Uterus (tissue), 4 donors: ENCODE measurements around the gene HS6ST3. TPM values are rescaled to one million over a fixed set of nuclear protein-coding genes. Genes with fewer than 3 reads are reported as not detected.

Experiments used
- DNase-seq, 2 donors: peaks; one replicate each; pipeline ENCODE4 v3.0.0-alpha.2; 2019 to 2020
- H3K27ac ChIP-seq, 2 donors: fragments of 200-600 bp; sonication (generic); 1 replicate in 1 of 2; 2 replicates in 1 of 2; pipeline ENCODE4 v1.5.1; 2016 to 2018
- H3K27me3 ChIP-seq, 2 donors: fragments of 200-600 bp; sonication (generic); one replicate each; pipeline ENCODE4 v1.5.1; 2018 to 2019; ENCODE audit warnings: control low read depth in 1 of 2
- H3K36me3 ChIP-seq, 2 donors: fragments of 200-600 bp; sonication (generic); one replicate each; pipeline ENCODE4 v1.5.1; 2019; ENCODE audit warnings: control low read depth in 1 of 2
- H3K4me1 ChIP-seq, 2 donors: fragments of 200-600 bp; sonication (generic); one replicate each; pipeline ENCODE4 v1.5.1; 2018 to 2019; ENCODE audit warnings: control low read depth in 1 of 2
- H3K4me3 ChIP-seq, 2 donors: fragments of 200-600 bp; sonication (generic); 1 replicate in 1 of 2; 2 replicates in 1 of 2; pipeline ENCODE4 v1.5.1; 2018 to 2019; ENCODE audit warnings: mild to moderate bottlenecking in 1 of 2
- H3K9me3 ChIP-seq, 2 donors: fragments of 200-600 bp; sonication (generic); one replicate each; pipeline ENCODE4 v1.5.1; 2019; ENCODE audit warnings: control low read depth in 1 of 2
- CTCF ChIP-seq, 4 experiments: fragments of 200-600 bp in 2 of 4; fragments of 450-650 bp in 2 of 4; sonication (generic) in 2 of 4; IDR thresholded peaks; one replicate each; pipeline ENCODE4 v1.5.1; 2016 to 2019; ENCODE audit warnings: antibody characterized with exemption in 4 of 4, mild to moderate bottlenecking in 2 of 4, moderate library complexity in 1 of 4
- POLR2A ChIP-seq, 2 donors: fragments of 450-650 bp; IDR thresholded peaks; one replicate each; pipeline ENCODE4 v1.6.1; 2016; ENCODE audit warnings: antibody characterized with exemption in 2 of 2, mild to moderate bottlenecking in 1 of 2, moderate library complexity in 1 of 2
- intact Hi-C: fragments of 100-400 bp; cut with DNase I; formaldehyde crosslinking; loops from one replicate; pipeline ENCODE4 v1.15.1; 2023; ENCODE audit warnings: low total_unique reads
- total RNA-seq, 4 donors: library from RNA; depleted of rRNA in 3 of 4; stranded (reverse); fragments of >200 nt in 3 of 4; gene quantifications; one replicate each; pipeline versions ENCODE4 v1.1.0 to v1.2.4, GENCODE V29; 2014 to 2023
- donor health status: DM: yes; HTN: yes; CAD: no.

The HS6ST3 gene
- total RNA-seq, 4 donors from 2014 or later, result 1.3 to 8.7 (median 5.3) TPM

GRCh38 chr13:96835546-96835945 is 745.6 kb downstream of the HS6ST3 start:
- H3K27ac ChIP-seq, result no peak overlapping the region
- DNase-seq, result no peak
- intact Hi-C loops, result no loop called here
- no peaks in the 10 kb centered on the region for H3K27me3 ChIP-seq
- no peak overlapping the region for H3K4me3 ChIP-seq
- H3K4me1 ChIP-seq, result no peaks in the 10 kb centered on the region
- H3K9me3 ChIP-seq, result no peaks in the 10 kb centered on the region
- H3K36me3 ChIP-seq, result no peaks in the 10 kb centered on the region
- TF ChIP-seq POLR2A (IDR thresholded peaks at IDR 0.05), result no peak
- no peak for TF ChIP-seq CTCF (IDR thresholded peaks at IDR 0.05)

GRCh38 chr13:96836733-96837132 is 746.8 kb downstream of the HS6ST3 start:
- intact Hi-C loops, result no loop called here
- H3K9me3 ChIP-seq, result no peaks in the 10 kb centered on the region
- no peaks in the 10 kb centered on the region for H3K4me1 ChIP-seq
- H3K27ac ChIP-seq, result no peak overlapping the region
- no peak overlapping the region for H3K4me3 ChIP-seq
- DNase-seq, result no peak
- TF ChIP-seq POLR2A (IDR thresholded peaks at IDR 0.05) (no peak), CTCF (IDR thresholded peaks at IDR 0.05) (no peak)
- no peaks in the 10 kb centered on the region for H3K27me3 ChIP-seq
- H3K36me3 ChIP-seq, result no peaks in the 10 kb centered on the region

GRCh38 chr13:96837809-96838208 is 747.9 kb downstream of the HS6ST3 start:
- Histone ChIP-seq H3K4me1 (no peaks in the 10 kb centered on the region), H3K36me3 (no peaks in the 10 kb centered on the region), H3K4me3 (no peak overlapping the region), H3K9me3 (no peaks in the 10 kb centered on the region), H3K27ac (no peak overlapping the region), H3K27me3 (no peaks in the 10 kb centered on the region)
- TF ChIP-seq CTCF (IDR thresholded peaks at IDR 0.05), result no peak
- no peak for TF ChIP-seq POLR2A (IDR thresholded peaks at IDR 0.05)
- intact Hi-C loops, result no loop called here
- DNase-seq, result no peak

GRCh38 chr13:96844195-96844594 is 754.3 kb downstream of the HS6ST3 start:
- Histone ChIP-seq H3K36me3 (no peaks in the 10 kb centered on the region), H3K27me3 (no peaks in the 10 kb centered on the region), H3K4me1 (no peaks in the 10 kb centered on the region), H3K4me3 (no peak overlapping the region), H3K27ac (no peak overlapping the region), H3K9me3 (no peaks in the 10 kb centered on the region)
- TF ChIP-seq CTCF (IDR thresholded peaks at IDR 0.05) (no peak), POLR2A (IDR thresholded peaks at IDR 0.05) (no peak)
- DNase-seq, result no peak
- intact Hi-C loops, result no loop called here

- Histone ChIP-seq H3K36me3 (no peaks in the 10 kb centered on the region), H3K27ac (no peak overlapping the region), H3K4me3 (no peak overlapping the region), H3K4me1 (no peaks in the 10 kb centered on the region), H3K9me3 (no peaks in the 10 kb centered on the region), H3K27me3 (no peaks in the 10 kb centered on the region)
- TF ChIP-seq CTCF (IDR thresholded peaks at IDR 0.05) (no peak), POLR2A (IDR thresholded peaks at IDR 0.05) (no peak)
- no peak for DNase-seq
- intact Hi-C loops, result no loop called here
These were observed 754.7 kb downstream of the HS6ST3 start for GRCh38 chr13:96844616-96845015.
